Measurements from ENCODE around the gene TOMM20. TPM values are rescaled to one million over a fixed set of nuclear protein-coding genes. Genes with fewer than 3 reads are reported as not detected.

Gene TOMM20
- total and polyA plus RNA-seq, 2 experiments from 2014 or later = 138 to 159 TPM

DNA sequence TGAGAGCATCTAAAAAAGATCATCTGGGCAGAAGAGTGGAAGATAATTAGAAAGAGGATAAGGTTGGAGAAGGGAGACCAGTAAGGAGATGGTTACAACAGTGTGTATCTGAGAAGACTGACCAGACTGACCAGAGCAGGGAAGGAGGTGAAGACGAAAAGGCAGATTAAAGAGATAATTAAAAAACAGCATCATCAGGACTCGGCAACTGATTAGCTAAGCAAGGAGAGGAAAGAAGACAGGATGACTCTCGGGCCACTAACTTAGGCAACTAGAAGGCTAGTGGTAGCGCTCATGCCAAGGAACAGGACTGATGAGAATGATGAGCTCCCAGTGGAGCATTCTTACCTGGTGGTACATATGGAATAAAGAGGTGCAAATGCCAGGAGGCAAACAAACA lies 28.5 kb upstream of the TOMM20 start:
- no peaks in the 10 kb centered on the region for H3K27me3 ChIP-seq (ENCODE audit: insufficient read depth)
- no peak for TF ChIP-seq STAT1 (IDR thresholded peaks at IDR 0.05; ENCODE audit: unreplicated experiment)
- Mint-ChIP-seq H3K27me3 (ENCODE audit: insufficient read depth, low read depth, poor library complexity) (peaks cover 2% of the 10 kb centered on the region), H3K36me3 (ENCODE audit: low read depth) (peaks cover 45% of the 10 kb centered on the region), H3K9me3 (no peaks in the 10 kb centered on the region), H3K27ac (no peak overlapping the region), H3K4me1 (peaks cover 6% of the 10 kb centered on the region; the same call in 2 of the 3 replicates), H3K4me3 (no peak overlapping the region)
- no peak overlapping the region for H3K4me3 ChIP-seq
- DNase-seq (ENCODE audit: low spot score) (no peak), ATAC-seq (no peak)
- no peak overlapping the region for H3K27ac ChIP-seq (ENCODE audit: low read depth)
- H3K36me3 ChIP-seq (ENCODE audit: insufficient read depth) = peaks cover 37% of the 10 kb centered on the region
- H3K4me2 ChIP-seq = no peak overlapping the region
- peaks cover 13% of the 10 kb centered on the region; the same call in 1 of the 2 replicates for H4K20me1 ChIP-seq (replicated peaks; ENCODE audit: insufficient read depth)
- H3F3A ChIP-seq (replicated peaks; ENCODE audit: low read depth) = no peaks in the 10 kb centered on the region; the same call in 1 of the 2 replicates
- no peak overlapping the region for H2AFZ ChIP-seq
- H3K9me2 ChIP-seq (ENCODE audit: insufficient read depth) = no peaks in the 10 kb centered on the region
- H3K79me2 ChIP-seq (replicated peaks; ENCODE audit: insufficient read depth) = peaks cover 43% of the 10 kb centered on the region
- peaks cover 8% of the 10 kb centered on the region; the same call in 1 of the 2 replicates for H3K4me1 ChIP-seq (ENCODE audit: insufficient read depth)

DNA sequence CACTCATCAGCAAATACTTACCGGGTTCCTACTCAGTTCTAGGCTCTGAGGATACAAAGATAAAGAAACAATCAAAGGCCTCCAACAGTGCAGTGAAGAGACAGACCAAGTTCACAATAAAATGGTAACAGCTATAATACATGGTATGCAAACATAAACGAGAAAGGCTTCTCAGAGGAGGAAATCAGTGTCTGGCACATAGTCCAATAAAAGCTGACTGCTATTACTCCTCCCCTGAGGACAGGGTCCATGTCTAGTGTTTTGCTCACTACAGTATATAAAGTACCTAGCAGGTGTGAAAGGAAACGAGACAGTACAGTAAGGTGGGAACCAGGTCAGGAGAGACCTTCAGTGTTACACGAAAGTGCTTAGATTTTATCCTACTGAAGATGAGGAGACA lies 28.1 kb upstream of the TOMM20 start:
- no peaks in the 10 kb centered on the region for H3K27me3 ChIP-seq (ENCODE audit: insufficient read depth)
- Mint-ChIP-seq H3K4me3 (no peak overlapping the region), H3K27ac (no peak overlapping the region), H3K36me3 (ENCODE audit: low read depth) (peaks cover 46% of the 10 kb centered on the region), H3K4me1 (peaks cover 4% of the 10 kb centered on the region; the same call in 2 of the 3 replicates), H3K27me3 (ENCODE audit: insufficient read depth, low read depth, poor library complexity) (peaks cover 2% of the 10 kb centered on the region), H3K9me3 (no peaks in the 10 kb centered on the region)
- no peak for ATAC-seq
- no peak overlapping the region for H3K4me2 ChIP-seq
- H3K79me2 ChIP-seq (replicated peaks; ENCODE audit: insufficient read depth) = peaks cover 43% of the 10 kb centered on the region
- H3K27ac ChIP-seq (ENCODE audit: low read depth) = no peak overlapping the region
- H4K20me1 ChIP-seq (replicated peaks; ENCODE audit: insufficient read depth) = peaks cover 13% of the 10 kb centered on the region; the same call in 1 of the 2 replicates
- peaks cover 37% of the 10 kb centered on the region for H3K36me3 ChIP-seq (ENCODE audit: insufficient read depth)
- no peaks in the 10 kb centered on the region; the same call in 1 of the 2 replicates for H3F3A ChIP-seq (replicated peaks; ENCODE audit: low read depth)
- H2AFZ ChIP-seq = no peak overlapping the region
- no peak overlapping the region for H3K4me3 ChIP-seq
- no peaks in the 10 kb centered on the region for H3K9me2 ChIP-seq (ENCODE audit: insufficient read depth)
- no peak for DNase-seq (ENCODE audit: low spot score)
- H3K4me1 ChIP-seq (ENCODE audit: insufficient read depth) = peaks cover 8% of the 10 kb centered on the region; the same call in 1 of the 2 replicates
- TF ChIP-seq POLR2AphosphoS5 (IDR thresholded peaks at IDR 0.05; ENCODE audit: low read depth) (no peak), EZH2 (IDR thresholded peaks at IDR 0.05; ENCODE audit: low read depth, unreplicated experiment) (no peak), JUNB (IDR thresholded peaks at IDR 0.05; ENCODE audit: unreplicated experiment) (no peak), ZNF114 (CRISPR knock-in tag; IDR thresholded peaks at IDR 0.05) (no peak), CREB1 (CRISPR knock-in tag; IDR thresholded peaks at IDR 0.05; ENCODE audit: low read depth) (no peak), EZH2phosphoT487 (IDR thresholded peaks at IDR 0.05; ENCODE audit: unreplicated experiment) (no peak), STAT1 (IDR thresholded peaks at IDR 0.05; ENCODE audit: unreplicated experiment) (no peak)
- TF ChIP-seq, protein P1, sequence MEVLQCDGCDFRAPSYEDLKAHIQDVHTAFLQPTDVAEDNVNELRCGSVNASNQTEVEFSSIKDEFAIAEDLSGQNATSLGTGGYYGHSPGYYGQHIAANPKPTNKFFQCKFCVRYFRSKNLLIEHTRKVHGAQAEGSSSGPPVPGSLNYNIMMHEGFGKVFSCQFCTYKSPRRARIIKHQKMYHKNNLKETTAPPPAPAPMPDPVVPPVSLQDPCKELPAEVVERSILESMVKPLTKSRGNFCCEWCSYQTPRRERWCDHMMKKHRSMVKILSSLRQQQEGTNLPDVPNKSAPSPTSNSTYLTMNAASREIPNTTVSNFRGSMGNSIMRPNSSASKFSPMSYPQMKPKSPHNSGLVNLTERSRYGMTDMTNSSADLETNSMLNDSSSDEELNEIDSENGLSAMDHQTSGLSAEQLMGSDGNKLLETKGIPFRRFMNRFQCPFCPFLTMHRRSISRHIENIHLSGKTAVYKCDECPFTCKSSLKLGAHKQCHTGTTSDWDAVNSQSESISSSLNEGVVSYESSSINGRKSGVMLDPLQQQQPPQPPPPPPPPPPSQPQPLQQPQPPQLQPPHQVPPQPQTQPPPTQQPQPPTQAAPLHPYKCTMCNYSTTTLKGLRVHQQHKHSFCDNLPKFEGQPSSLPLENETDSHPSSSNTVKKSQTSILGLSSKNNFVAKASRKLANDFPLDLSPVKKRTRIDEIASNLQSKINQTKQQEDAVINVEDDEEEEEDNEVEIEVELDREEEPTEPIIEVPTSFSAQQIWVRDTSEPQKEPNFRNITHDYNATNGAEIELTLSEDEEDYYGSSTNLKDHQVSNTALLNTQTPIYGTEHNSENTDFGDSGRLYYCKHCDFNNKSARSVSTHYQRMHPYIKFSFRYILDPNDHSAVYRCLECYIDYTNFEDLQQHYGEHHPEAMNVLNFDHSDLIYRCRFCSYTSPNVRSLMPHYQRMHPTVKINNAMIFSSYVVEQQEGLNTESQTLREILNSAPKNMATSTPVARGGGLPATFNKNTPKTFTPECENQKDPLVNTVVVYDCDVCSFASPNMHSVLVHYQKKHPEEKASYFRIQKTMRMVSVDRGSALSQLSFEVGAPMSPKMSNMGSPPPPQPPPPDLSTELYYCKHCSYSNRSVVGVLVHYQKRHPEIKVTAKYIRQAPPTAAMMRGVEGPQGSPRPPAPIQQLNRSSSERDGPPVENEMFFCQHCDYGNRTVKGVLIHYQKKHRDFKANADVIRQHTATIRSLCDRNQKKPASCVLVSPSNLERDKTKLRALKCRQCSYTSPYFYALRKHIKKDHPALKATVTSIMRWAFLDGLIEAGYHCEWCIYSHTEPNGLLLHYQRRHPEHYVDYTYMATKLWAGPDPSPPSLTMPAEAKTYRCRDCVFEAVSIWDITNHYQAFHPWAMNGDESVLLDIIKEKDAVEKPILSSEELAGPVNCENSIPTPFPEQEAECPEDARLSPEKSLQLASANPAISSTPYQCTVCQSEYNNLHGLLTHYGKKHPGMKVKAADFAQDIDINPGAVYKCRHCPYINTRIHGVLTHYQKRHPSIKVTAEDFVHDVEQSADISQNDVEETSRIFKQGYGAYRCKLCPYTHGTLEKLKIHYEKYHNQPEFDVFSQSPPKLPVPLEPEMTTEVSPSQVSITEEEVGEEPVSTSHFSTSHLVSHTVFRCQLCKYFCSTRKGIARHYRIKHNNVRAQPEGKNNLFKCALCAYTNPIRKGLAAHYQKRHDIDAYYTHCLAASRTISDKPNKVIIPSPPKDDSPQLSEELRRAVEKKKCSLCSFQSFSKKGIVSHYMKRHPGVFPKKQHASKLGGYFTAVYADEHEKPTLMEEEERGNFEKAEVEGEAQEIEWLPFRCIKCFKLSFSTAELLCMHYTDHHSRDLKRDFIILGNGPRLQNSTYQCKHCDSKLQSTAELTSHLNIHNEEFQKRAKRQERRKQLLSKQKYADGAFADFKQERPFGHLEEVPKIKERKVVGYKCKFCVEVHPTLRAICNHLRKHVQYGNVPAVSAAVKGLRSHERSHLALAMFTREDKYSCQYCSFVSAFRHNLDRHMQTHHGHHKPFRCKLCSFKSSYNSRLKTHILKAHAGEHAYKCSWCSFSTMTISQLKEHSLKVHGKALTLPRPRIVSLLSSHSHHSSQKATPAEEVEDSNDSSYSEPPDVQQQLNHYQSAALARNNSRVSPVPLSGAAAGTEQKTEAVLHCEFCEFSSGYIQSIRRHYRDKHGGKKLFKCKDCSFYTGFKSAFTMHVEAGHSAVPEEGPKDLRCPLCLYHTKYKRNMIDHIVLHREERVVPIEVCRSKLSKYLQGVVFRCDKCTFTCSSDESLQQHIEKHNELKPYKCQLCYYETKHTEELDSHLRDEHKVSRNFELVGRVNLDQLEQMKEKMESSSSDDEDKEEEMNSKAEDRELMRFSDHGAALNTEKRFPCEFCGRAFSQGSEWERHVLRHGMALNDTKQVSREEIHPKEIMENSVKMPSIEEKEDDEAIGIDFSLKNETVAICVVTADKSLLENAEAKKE (CRISPR knock-in tag; IDR thresholded peaks at IDR 0.05) = no peak
- TF ChIP-seq, protein P2, sequence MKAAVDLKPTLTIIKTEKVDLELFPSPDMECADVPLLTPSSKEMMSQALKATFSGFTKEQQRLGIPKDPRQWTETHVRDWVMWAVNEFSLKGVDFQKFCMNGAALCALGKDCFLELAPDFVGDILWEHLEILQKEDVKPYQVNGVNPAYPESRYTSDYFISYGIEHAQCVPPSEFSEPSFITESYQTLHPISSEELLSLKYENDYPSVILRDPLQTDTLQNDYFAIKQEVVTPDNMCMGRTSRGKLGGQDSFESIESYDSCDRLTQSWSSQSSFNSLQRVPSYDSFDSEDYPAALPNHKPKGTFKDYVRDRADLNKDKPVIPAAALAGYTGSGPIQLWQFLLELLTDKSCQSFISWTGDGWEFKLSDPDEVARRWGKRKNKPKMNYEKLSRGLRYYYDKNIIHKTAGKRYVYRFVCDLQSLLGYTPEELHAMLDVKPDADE (IDR thresholded peaks at IDR 0.05) = no peak
- TF ChIP-seq, protein P3, sequence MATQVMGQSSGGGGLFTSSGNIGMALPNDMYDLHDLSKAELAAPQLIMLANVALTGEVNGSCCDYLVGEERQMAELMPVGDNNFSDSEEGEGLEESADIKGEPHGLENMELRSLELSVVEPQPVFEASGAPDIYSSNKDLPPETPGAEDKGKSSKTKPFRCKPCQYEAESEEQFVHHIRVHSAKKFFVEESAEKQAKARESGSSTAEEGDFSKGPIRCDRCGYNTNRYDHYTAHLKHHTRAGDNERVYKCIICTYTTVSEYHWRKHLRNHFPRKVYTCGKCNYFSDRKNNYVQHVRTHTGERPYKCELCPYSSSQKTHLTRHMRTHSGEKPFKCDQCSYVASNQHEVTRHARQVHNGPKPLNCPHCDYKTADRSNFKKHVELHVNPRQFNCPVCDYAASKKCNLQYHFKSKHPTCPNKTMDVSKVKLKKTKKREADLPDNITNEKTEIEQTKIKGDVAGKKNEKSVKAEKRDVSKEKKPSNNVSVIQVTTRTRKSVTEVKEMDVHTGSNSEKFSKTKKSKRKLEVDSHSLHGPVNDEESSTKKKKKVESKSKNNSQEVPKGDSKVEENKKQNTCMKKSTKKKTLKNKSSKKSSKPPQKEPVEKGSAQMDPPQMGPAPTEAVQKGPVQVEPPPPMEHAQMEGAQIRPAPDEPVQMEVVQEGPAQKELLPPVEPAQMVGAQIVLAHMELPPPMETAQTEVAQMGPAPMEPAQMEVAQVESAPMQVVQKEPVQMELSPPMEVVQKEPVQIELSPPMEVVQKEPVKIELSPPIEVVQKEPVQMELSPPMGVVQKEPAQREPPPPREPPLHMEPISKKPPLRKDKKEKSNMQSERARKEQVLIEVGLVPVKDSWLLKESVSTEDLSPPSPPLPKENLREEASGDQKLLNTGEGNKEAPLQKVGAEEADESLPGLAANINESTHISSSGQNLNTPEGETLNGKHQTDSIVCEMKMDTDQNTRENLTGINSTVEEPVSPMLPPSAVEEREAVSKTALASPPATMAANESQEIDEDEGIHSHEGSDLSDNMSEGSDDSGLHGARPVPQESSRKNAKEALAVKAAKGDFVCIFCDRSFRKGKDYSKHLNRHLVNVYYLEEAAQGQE (IDR thresholded peaks at IDR 0.05; ENCODE audit: unreplicated experiment) = no peak
